Fibroblast of lung (primary cell): ENCODE results near the gene SAV1. TPM values are rescaled to one million over a fixed set of nuclear protein-coding genes. Genes with fewer than 3 reads are reported as not detected.

Experiments
- DNase-seq, 2 donors: peaks; one replicate each; pipeline versions ENCODE4 v3.0.0 to v3.0.0-alpha.2; 2010; ENCODE audit warnings: low read depth in 2 of 2
- H2AFZ ChIP-seq: 2 replicates; pipeline ENCODE4 v1.5.1; 2012; ENCODE audit warnings: low read length, control low read depth, inconsistent platforms
- H3K27ac ChIP-seq: 2 replicates; pipeline ENCODE4 v1.5.1; 2011; ENCODE audit warnings: low read length, control low read depth; ENCODE audit not compliant: insufficient read depth
- H3K27me3 ChIP-seq: 2 replicates; pipeline ENCODE4 v1.5.1; 2011; ENCODE audit warnings: mild to moderate bottlenecking, low read length; ENCODE audit not compliant: control insufficient read depth, insufficient read depth
- H3K36me3 ChIP-seq: 2 replicates; pipeline ENCODE4 v1.5.1; 2011; ENCODE audit warnings: low read length; ENCODE audit not compliant: control insufficient read depth, insufficient read depth
- H3K4me1 ChIP-seq: 2 replicates; pipeline ENCODE4 v1.5.1; 2011; ENCODE audit warnings: low read length; ENCODE audit not compliant: control insufficient read depth, insufficient read depth; ENCODE audit errors: extremely low read depth
- H3K4me2 ChIP-seq: 2 replicates; pipeline ENCODE4 v1.5.1; 2011; ENCODE audit warnings: low read length, control low read depth; ENCODE audit not compliant: insufficient read depth; ENCODE audit errors: extremely low read depth
- H3K4me3 ChIP-seq, 4 experiments: fragments of 200-600 bp in 1 of 4; sonication (generic) in 1 of 4; replicated peaks in 1 of 4; 2 replicates each; pipeline ENCODE4 v1.5.1; 2011 to 2016; ENCODE audit warnings: low read length in 4 of 4, low read depth in 3 of 4, mild to moderate bottlenecking in 3 of 4, control low read depth in 2 of 4, inconsistent platforms in 1 of 4, mixed read lengths in 1 of 4; ENCODE audit not compliant: insufficient read depth in 1 of 4; ENCODE audit errors: control extremely low read depth in 1 of 4
- H3K79me2 ChIP-seq: 2 replicates; pipeline ENCODE4 v1.5.1; 2012; ENCODE audit warnings: mild to moderate bottlenecking, low read length, inconsistent platforms; ENCODE audit not compliant: control insufficient read depth, insufficient read depth
- H3K9ac ChIP-seq: 2 replicates; pipeline ENCODE4 v1.5.1; 2011; ENCODE audit warnings: mild to moderate bottlenecking, low read length, control low read depth; ENCODE audit not compliant: insufficient read depth
- H3K9me3 ChIP-seq: 2 replicates; pipeline ENCODE4 v1.5.1; 2012; ENCODE audit warnings: low read depth, low read length; ENCODE audit not compliant: control insufficient read depth, insufficient read depth
- H4K20me1 ChIP-seq: 2 replicates; pipeline ENCODE4 v1.5.1; 2011; ENCODE audit warnings: low read length; ENCODE audit not compliant: control insufficient read depth, insufficient read depth; ENCODE audit errors: extremely low read depth
- EZH2 ChIP-seq: IDR thresholded peaks from 2 replicates; pipeline ENCODE4 v1.5.1; 2012; ENCODE audit warnings: low read length, control low read depth, mild to moderate bottlenecking; ENCODE audit errors: missing control alignments
- polyA plus RNA-seq, 2 donors: library from polyadenylated mRNA; depleted of rRNA in 1 of 2; stranded (reverse) in 1 of 2; unstranded in 1 of 2; fragments of >200 nt; gene quantifications; 2 replicates each; pipeline ENCODE4 v1.2.1, GENCODE V29; 2011 to 2012; ENCODE audit warnings: missing spikeins in 1 of 2
- total RNA-seq: library from RNA; depleted of rRNA; stranded (reverse); fragments of >200 nt; gene quantifications from 2 replicates; pipeline ENCODE4 v1.2.1, GENCODE V29; 2014
- TF ChIP-seq, protein P1 (sequence below), 2 donors: IDR thresholded peaks in 1 of 2; conservative IDR thresholded peaks in 1 of 2; 1 replicate in 1 of 2; 2 replicates in 1 of 2; pipeline ENCODE4 v1.5.1; 2011 to 2012; ENCODE audit warnings: low read length in 2 of 2, control low read depth in 1 of 2, inconsistent platforms in 1 of 2, low read depth in 1 of 2, mild to moderate bottlenecking in 1 of 2

The SAV1 gene
- total and polyA plus RNA-seq, 2 donors (not counting 1 experiment from before 2014, with no cell fraction given), result 41.7 to 46.9 TPM

DNA sequence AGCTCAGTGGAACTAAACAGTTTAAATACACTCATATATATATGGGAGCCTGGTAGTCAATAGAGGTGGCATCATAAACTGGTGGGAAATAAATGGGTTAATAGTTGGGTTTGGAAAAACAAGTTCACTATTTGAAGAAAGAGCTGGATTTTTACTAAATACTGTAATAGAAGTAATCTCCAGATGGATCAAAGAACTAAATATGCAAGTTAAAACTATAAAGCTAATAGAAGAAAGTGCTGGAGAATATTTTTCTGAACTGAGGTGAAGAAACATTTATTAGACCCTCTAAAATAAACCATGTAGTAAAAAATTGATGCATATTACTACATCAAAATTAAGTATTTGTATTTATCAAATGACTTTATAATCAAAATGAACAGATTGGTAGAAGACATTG is 69.3 kb downstream of the SAV1 start:
- H2AFZ ChIP-seq, result no peak overlapping the region
- H3K27me3 ChIP-seq, result no peaks in the 10 kb centered on the region
- no peaks in the 10 kb centered on the region for H3K36me3 ChIP-seq
- H3K27ac ChIP-seq, result no peak overlapping the region
- TF ChIP-seq, protein P1, sequence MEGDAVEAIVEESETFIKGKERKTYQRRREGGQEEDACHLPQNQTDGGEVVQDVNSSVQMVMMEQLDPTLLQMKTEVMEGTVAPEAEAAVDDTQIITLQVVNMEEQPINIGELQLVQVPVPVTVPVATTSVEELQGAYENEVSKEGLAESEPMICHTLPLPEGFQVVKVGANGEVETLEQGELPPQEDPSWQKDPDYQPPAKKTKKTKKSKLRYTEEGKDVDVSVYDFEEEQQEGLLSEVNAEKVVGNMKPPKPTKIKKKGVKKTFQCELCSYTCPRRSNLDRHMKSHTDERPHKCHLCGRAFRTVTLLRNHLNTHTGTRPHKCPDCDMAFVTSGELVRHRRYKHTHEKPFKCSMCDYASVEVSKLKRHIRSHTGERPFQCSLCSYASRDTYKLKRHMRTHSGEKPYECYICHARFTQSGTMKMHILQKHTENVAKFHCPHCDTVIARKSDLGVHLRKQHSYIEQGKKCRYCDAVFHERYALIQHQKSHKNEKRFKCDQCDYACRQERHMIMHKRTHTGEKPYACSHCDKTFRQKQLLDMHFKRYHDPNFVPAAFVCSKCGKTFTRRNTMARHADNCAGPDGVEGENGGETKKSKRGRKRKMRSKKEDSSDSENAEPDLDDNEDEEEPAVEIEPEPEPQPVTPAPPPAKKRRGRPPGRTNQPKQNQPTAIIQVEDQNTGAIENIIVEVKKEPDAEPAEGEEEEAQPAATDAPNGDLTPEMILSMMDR (conservative IDR thresholded peaks at IDR 0.05 in 1 of 2, IDR thresholded peaks at IDR 0.05 in 1 of 2; ENCODE audit: low read depth in 1 of 2, low read length in 2 of 2), result no peak
- TF ChIP-seq EZH2, result no peak
- no peak overlapping the region for H3K4me2 ChIP-seq
- no peaks in the 10 kb centered on the region for H3K9me3 ChIP-seq
- no peak for DNase-seq
- H3K79me2 ChIP-seq, result no peaks in the 10 kb centered on the region
- no peak overlapping the region for H3K4me3 ChIP-seq
- H3K9ac ChIP-seq, result no peak overlapping the region
- H3K4me1 ChIP-seq, result no peaks in the 10 kb centered on the region
- no peaks in the 10 kb centered on the region for H4K20me1 ChIP-seq

- no peak overlapping the region for H3K4me3 ChIP-seq
- no peak overlapping the region for H3K9ac ChIP-seq
- no peaks in the 10 kb centered on the region for H3K4me1 ChIP-seq
- H3K4me2 ChIP-seq, result no peak overlapping the region
- no peak for TF ChIP-seq EZH2
- TF ChIP-seq, protein P1 (conservative IDR thresholded peaks at IDR 0.05 in 1 of 2, IDR thresholded peaks at IDR 0.05 in 1 of 2; ENCODE audit: low read depth in 1 of 2, low read length in 2 of 2), result no peak
- no peaks in the 10 kb centered on the region for H3K9me3 ChIP-seq
- no peak overlapping the region for H3K27ac ChIP-seq
- H4K20me1 ChIP-seq, result no peaks in the 10 kb centered on the region
- H2AFZ ChIP-seq, result no peak overlapping the region
- no peaks in the 10 kb centered on the region for H3K79me2 ChIP-seq
- no peaks in the 10 kb centered on the region for H3K27me3 ChIP-seq
- H3K36me3 ChIP-seq, result no peaks in the 10 kb centered on the region
- no peak for DNase-seq
These were observed 73.4 kb downstream of the SAV1 start for GRCh38 chr14:50594577-50595316.

- H3K27ac ChIP-seq, result no peak overlapping the region
- H3K4me1 ChIP-seq, result no peaks in the 10 kb centered on the region
- no peak for TF ChIP-seq EZH2
- TF ChIP-seq, protein P1 (conservative IDR thresholded peaks at IDR 0.05 in 1 of 2, IDR thresholded peaks at IDR 0.05 in 1 of 2; ENCODE audit: low read depth in 1 of 2, low read length in 2 of 2), result no peak
- no peaks in the 10 kb centered on the region for H3K9me3 ChIP-seq
- no peak overlapping the region for H3K9ac ChIP-seq
- no peaks in the 10 kb centered on the region for H3K79me2 ChIP-seq
- no peak overlapping the region for H2AFZ ChIP-seq
- H3K27me3 ChIP-seq, result no peaks in the 10 kb centered on the region
- no peak overlapping the region for H3K4me3 ChIP-seq
- no peaks in the 10 kb centered on the region for H3K36me3 ChIP-seq
- DNase-seq, result no peak
- H4K20me1 ChIP-seq, result no peaks in the 10 kb centered on the region
- no peak overlapping the region for H3K4me2 ChIP-seq
These were observed 77.6 kb downstream of the SAV1 start for GRCh38 chr14:50590464-50590863.

Other genes starting within 250 kb of the SAV1 start
- gene MAP4K5, start 135.7 kb downstream of the SAV1 start, total RNA-seq, result 40.6 and 41.1 TPM in 2 replicates
- gene MAP4K5, start 135.7 kb downstream of the SAV1 start, polyA plus RNA-seq, result 26.3 and 39.4 TPM in 2 replicates
- gene ATL1, start 108.2 kb downstream of the SAV1 start, total RNA-seq, result 6.9 and 16.2 TPM in 2 replicates
- gene ATL1, start 108.2 kb downstream of the SAV1 start, polyA plus RNA-seq, result 14.3 and 14.9 TPM in 2 replicates
- 30.0 and 37.5 TPM in 2 replicates for gene NIN, start 162.9 kb upstream of the SAV1 start, total RNA-seq
- 22.8 and 28.5 TPM in 2 replicates for gene NIN, start 162.9 kb upstream of the SAV1 start, polyA plus RNA-seq
- gene ABHD12B, start 203.7 kb upstream of the SAV1 start, total RNA-seq, result under 0.01 TPM in 2 replicates
- gene ABHD12B, start 203.7 kb upstream of the SAV1 start, polyA plus RNA-seq, result 0.20 TPM in 1 of 2 replicates, not detected in the other